SK-MEL-5 (cell line): ENCODE measurements around the gene PLOD3. TPM values are rescaled to one million over a fixed set of nuclear protein-coding genes. Genes with fewer than 3 reads are reported as not detected.

Experiments
- DNase-seq: peaks from one replicate; pipeline ENCODE4 v3.0.0-alpha.2; 2016; ENCODE audit warnings: low read depth, low spot score
- in situ Hi-C: cut with HindIII; loops from 2 replicates; pipeline ENCODE4 v1.10.0; 2016; ENCODE audit warnings: low sequenced_read_pairs, high pct_unique_total_duplicates, low pct_unique_long_range_greater_than_20kb
- small RNA-seq, 2 experiments: library from RNA; depleted of rRNA; stranded (forward); fragments of <200 nt; gene quantifications; one replicate each; pipeline ENCODE3, GENCODE V24; 2014
- total RNA-seq: library from RNA; depleted of rRNA; stranded (reverse); fragments of >200 nt; shearing (Covaris generic); gene quantifications from 2 replicates; pipeline ENCODE4 v1.2.3, GENCODE V29; 2014; rRNA removed

The PLOD3 gene
- total RNA-seq, 1 experiment from 2014 or later, result 275 TPM

DNA sequence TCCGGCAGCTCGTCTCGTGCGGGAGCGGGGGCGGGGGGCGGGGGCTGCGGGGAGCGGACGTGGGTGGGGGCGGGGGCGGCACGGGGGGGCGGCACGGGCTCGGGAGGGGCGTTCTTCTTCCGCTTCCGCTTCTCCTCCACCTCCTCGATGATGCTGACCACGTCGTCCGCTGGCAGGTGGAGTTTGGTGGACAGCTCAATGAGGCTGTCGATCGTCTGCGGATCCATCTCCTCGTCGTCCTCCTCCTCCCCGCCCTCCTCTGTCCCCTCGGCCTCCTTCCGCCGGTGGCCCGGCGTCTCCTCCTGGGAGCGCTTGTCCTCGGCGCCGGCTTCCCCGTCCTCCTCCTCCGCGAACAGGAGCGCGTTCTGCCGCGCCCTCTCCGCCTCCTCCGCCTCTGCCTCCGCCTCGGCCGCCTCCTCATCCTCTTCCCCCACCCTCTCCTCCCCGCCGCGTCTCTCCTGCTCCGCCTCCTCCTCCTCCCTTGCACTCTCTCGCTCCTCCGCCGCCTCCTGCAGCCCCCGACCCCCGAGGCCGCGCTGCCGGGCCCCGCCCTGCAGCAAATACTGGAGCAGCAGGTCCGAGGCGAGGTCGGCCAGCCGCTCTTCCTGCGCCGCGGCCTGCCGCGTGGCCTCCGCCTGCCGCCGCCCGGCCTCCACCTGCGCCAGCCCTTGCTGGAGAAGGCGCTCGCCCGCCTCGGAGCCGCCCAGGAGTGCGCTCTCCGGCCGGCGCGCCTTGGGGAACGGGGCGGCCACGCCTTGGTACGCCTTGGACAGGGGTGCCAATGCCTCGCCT lies 53.9 kb downstream of the PLOD3 start:
- DNase-seq, result peak; percentile 73
- in situ Hi-C loops, result no loop called here

GRCh38 chr7:101162551-101163278 lies 54.7 kb downstream of the PLOD3 start:
- DNase-seq, result peak; percentile 76
- in situ Hi-C loops, result no loop called here

GRCh38 chr7:101161692-101162471 lies 55.5 kb downstream of the PLOD3 start:
- DNase-seq, result no peak
- in situ Hi-C loops, result no loop called here

- no peak for DNase-seq
- in situ Hi-C loops, result no loop called here
Measured at GRCh38 chr7:101160910-101161309, 56.5 kb downstream of the PLOD3 start.

DNA sequence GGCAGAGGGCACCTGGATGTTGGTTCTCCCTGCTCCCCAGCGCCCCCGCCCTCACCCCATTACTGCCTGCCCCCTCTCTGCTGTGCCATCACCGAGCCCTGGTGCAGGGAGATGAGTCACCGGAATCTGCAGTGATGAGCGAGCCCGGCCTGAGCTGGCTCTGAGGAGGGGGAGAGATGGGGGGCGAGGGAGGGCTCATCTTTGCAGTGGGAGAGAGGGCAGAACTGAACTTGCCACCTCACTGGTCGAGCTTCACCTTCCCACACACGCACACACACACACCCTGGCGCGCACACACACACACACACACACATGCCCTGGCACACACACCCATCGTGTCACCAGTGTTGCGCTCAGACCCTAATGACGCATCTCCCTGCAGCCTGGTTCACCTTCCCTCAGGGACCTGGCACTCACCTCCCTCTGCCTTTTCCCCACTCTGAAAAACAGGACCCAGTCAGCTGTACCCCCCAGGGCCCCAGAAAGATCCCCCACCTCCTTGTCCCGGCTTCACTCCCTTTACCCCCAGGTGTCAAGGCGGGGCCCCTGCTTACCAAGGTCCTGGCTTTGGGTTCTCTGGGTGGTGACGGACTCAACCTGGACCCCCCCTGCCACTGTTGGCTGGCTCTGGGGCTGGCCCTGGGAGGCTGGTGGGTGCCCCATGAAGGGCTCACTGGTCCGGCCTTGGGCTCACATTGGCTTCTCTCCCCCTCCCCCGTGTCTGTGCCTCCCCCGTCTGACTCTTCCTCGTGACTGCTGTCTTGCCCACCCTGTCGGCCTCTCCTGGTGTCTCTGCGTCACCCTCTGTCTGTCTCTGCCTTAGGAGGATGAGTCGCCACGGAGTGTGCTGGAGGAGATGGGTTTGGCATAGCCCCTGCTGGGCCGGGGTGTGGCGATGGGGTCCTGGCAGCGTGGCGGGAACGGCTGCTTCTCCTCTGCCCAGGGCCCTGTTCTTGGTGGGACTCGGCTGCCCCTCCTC lies 57.4 kb downstream of the PLOD3 start:
- in situ Hi-C loops, result no loop called here
- DNase-seq, result no peak

DNA sequence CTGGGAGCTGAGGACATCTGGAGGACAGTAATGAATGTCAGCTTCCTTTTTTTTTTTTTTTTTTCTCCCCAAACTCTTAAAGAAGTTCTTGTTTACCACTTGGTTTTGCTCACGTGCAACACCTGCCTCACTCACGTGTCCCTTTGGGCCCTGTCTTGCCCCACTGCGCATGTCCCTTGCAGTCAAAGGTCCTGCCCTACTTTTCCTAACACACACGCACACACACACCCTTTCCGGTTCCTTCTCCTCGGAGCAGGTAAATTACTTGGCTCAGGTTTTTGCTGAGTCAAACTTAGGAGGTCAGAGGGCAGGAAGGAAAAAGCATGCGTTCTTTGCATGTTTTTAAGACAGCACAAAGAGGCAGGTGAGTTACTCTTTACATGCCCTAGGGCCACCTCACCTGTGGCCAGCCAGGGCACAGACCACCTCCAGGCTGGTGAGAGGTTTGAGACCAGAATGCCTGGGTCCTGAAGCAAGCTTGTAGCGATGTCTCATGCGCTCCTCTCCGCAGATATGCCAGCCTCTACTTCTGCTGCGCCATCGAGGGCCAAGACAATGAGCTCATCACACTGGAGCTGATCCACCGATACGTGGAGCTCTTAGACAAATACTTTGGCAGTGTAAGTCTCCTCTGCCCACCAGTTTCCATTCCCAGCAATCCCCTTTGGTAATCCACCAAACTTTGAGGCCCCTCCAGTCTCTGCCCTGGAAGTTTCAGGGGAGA lies 60.4 kb downstream of the PLOD3 start:
- DNase-seq, result no peak
- in situ Hi-C loops, result no loop called here

DNA sequence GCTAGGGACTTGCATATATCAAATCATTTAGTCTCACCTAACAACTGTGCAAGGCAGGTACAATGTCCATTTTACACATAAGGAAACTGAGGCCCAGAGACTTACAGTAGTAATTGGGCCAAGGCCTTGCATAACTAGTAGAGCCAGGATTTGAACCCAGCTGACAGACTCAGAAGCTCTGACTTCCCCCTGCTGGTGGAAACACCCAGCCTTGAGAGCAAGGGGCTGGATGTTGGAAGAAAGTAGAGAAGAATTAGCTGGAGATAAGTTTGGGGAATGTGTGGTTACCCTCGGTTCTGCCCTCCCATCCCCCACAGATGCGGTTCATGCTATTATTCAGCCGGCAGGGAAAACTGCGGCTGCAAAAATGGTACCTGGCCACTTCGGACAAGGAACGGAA lies 61.1 kb downstream of the PLOD3 start:
- DNase-seq, result no peak

More for the DNA sequence above, 61.1 kb downstream of the PLOD3 start:
- in situ Hi-C loops, result no loop called here

Small RNA genes lying within 50 kb of the gene (small RNA-seq; reads per million reads assigned to genes)
- 0 reads per million in 2 experiments for gene MIR4653

Other genes starting within 250 kb of the PLOD3 start
- gene MUC12, start 248.0 kb downstream of the PLOD3 start, total RNA-seq, result not detected in 2 replicates
- gene MUC17, start 197.5 kb downstream of the PLOD3 start, total RNA-seq, result not detected in 2 replicates
- 6.9 and 7.5 TPM in 2 replicates for gene TRIM56, start 132.1 kb downstream of the PLOD3 start, total RNA-seq
- gene SERPINE1, start 90.5 kb downstream of the PLOD3 start, total RNA-seq, result 0.27 TPM in 1 of 2 replicates, not detected in the other
- gene AP1S1, start 63.1 kb downstream of the PLOD3 start, total RNA-seq, result 329 and 367 TPM in 2 replicates
- gene VGF, start 52.0 kb downstream of the PLOD3 start, total RNA-seq, result 848 and 983 TPM in 2 replicates
- 1.5 and 3.9 TPM in 2 replicates for gene NAT16, start 37.3 kb downstream of the PLOD3 start, total RNA-seq
- not detected in 2 replicates for gene MOGAT3, start 16.5 kb downstream of the PLOD3 start, total RNA-seq
- gene ZNHIT1, start 584 bp upstream of the PLOD3 start, total RNA-seq, result 211 and 241 TPM in 2 replicates
- 8.4 and 9.2 TPM in 2 replicates for gene CLDN15, start 20.2 kb upstream of the PLOD3 start, total RNA-seq
- gene FIS1, start 27.5 kb upstream of the PLOD3 start, total RNA-seq, result 252 and 310 TPM in 2 replicates
- gene IFT22, start 104.2 kb upstream of the PLOD3 start, total RNA-seq, result 28.9 and 32.5 TPM in 2 replicates
- gene COL26A1, start 145.3 kb upstream of the PLOD3 start, total RNA-seq, result 0.18 and 0.85 TPM in 2 replicates